Measurements from ENCODE around the gene VPS16.

- no peak for TF ChIP-seq CTCF (IDR thresholded peaks at IDR 0.05)
- no peak for TF ChIP-seq EZH2 (IDR thresholded peaks at IDR 0.05; ENCODE audit: borderline replicate concordance, insufficient read depth, low read depth, low read length, poor library complexity, severe bottlenecking)
These were observed 26.7 kb downstream of the VPS16 start for GRCh38 chr20:2867081-2867864.
